Gastroesophageal sphincter (tissue), 4 donors: ENCODE data around the gene NR6A1. TPM values are rescaled to one million over a fixed set of nuclear protein-coding genes. Genes with fewer than 3 reads are reported as not detected.

Experiments used
- ATAC-seq: fragments of 150-250 bp; one replicate; pipeline ENCODE4 v1.9.1; 2016; ENCODE audit warnings: mild to moderate bottlenecking, moderate library complexity
- H3K27ac ChIP-seq, 4 donors: fragments of 200-600 bp; sonication (generic) in 3 of 4; 1 replicate in 3 of 4; 2 replicates in 1 of 4; pipeline ENCODE4 v1.5.1; 2016 to 2019
- H3K27me3 ChIP-seq: fragments of 200-600 bp; sonication (generic); one replicate; pipeline ENCODE4 v1.5.1; 2019
- H3K36me3 ChIP-seq, 2 donors: fragments of 200-600 bp; sonication (generic); one replicate each; pipeline ENCODE4 v1.5.1; 2019; ENCODE audit warnings: control low read depth in 1 of 2
- H3K4me1 ChIP-seq, 3 donors: fragments of 200-600 bp; sonication (generic); 1 replicate in 2 of 3; 2 replicates in 1 of 3; pipeline ENCODE4 v1.5.1; 2016 to 2019; ENCODE audit warnings: control low read depth in 2 of 3
- H3K4me3 ChIP-seq, 2 donors: fragments of 200-600 bp; sonication (generic); one replicate each; pipeline ENCODE4 v1.5.1; 2019; ENCODE audit warnings: mild to moderate bottlenecking in 1 of 2, moderate library complexity in 1 of 2
- H3K9me3 ChIP-seq, 3 donors: fragments of 200-600 bp; sonication (generic); one replicate each; pipeline ENCODE4 v1.5.1; 2017 to 2019; ENCODE audit warnings: control low read depth in 2 of 3
- EP300 ChIP-seq: sonication (generic); formaldehyde crosslinking; IDR thresholded peaks from one replicate; pipeline ENCODE4 v1.6.1; 2017; ENCODE audit warnings: antibody characterized with exemption, mild to moderate bottlenecking
- POLR2A ChIP-seq, 2 donors: fragments of 450-650 bp; IDR thresholded peaks; one replicate each; pipeline ENCODE4 v1.6.1; 2017; ENCODE audit warnings: antibody characterized with exemption in 2 of 2, mild to moderate bottlenecking in 2 of 2, moderate library complexity in 1 of 2
- POLR2AphosphoS5 ChIP-seq: sonication (generic); formaldehyde crosslinking; IDR thresholded peaks from one replicate; pipeline ENCODE4 v1.6.1; 2017; ENCODE audit warnings: antibody characterized with exemption
- WGBS, 2 donors: methylation state at CpG; one replicate each; pipeline ENCODE4 v1.1.5; 2018; ENCODE audit warnings: low coverage in 1 of 2; 5-methylcytosine and 5-hydroxymethylcytosine counted together
- total RNA-seq, 4 donors: library from RNA; depleted of rRNA; stranded (reverse); fragments of >200 nt; gene quantifications; one replicate each; pipeline ENCODE4 v1.1.0, GENCODE V29; 2016
- TF ChIP-seq, protein P1 (sequence below), 4 experiments: fragments of 200-600 bp in 2 of 4; fragments of 450-650 bp in 2 of 4; sonication (generic) in 1 of 4; IDR thresholded peaks; one replicate each; pipeline ENCODE4 v1.5.1; 2017 to 2019; ENCODE audit warnings: antibody characterized with exemption in 4 of 4, mild to moderate bottlenecking in 2 of 4, moderate library complexity in 2 of 4

Gene NR6A1
- total RNA-seq, 4 donors from 2014 or later: 0.16 to 4.4 (median 0.62) TPM

DNA sequence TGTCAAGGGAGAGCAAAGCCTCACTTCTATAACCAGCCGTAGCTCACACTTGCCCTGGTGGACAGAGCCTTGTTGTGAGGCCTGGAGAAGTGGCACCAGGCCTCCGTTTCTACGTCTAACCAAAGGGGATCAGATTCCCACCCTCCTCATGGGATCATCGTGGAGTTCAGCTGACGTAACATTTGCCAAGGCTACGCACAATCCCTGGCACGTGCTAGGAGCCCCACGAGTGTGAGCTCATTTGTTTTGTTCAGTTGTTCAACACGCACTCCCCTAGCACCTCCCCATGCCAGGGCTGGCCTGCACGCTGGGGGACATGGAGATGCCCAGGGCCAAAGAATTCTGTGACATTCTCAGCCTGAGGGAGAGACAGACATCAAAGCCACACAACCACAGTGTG is 297.8 kb downstream of the NR6A1 start:
- 62 to 100% methylated on average over 1 to 4 of the region's 10 CpGs for WGBS, 2 donors
- Histone ChIP-seq H3K4me3 (no peak overlapping the region), H3K4me1 (peaks cover 0 to 14% (median 6%) of the 10 kb centered on the region in 3 donors), H3K27me3 (peaks cover 79% of the 10 kb centered on the region), H3K36me3 (no peaks in the 10 kb centered on the region), H3K9me3 (no peaks in the 10 kb centered on the region), H3K27ac (no peak overlapping the region)
- TF ChIP-seq, protein P1, sequence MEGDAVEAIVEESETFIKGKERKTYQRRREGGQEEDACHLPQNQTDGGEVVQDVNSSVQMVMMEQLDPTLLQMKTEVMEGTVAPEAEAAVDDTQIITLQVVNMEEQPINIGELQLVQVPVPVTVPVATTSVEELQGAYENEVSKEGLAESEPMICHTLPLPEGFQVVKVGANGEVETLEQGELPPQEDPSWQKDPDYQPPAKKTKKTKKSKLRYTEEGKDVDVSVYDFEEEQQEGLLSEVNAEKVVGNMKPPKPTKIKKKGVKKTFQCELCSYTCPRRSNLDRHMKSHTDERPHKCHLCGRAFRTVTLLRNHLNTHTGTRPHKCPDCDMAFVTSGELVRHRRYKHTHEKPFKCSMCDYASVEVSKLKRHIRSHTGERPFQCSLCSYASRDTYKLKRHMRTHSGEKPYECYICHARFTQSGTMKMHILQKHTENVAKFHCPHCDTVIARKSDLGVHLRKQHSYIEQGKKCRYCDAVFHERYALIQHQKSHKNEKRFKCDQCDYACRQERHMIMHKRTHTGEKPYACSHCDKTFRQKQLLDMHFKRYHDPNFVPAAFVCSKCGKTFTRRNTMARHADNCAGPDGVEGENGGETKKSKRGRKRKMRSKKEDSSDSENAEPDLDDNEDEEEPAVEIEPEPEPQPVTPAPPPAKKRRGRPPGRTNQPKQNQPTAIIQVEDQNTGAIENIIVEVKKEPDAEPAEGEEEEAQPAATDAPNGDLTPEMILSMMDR (IDR thresholded peaks at IDR 0.05): no peak
- no peak for TF ChIP-seq POLR2A (IDR thresholded peaks at IDR 0.05)
- no peak for TF ChIP-seq EP300
- no peak for TF ChIP-seq POLR2AphosphoS5
- ATAC-seq: no peak

GRCh38 chr9:124472770-124473169 is 298.3 kb downstream of the NR6A1 start:
- WGBS, 2 donors: 52 to 96% methylated on average over 4 to 6 of the region's 7 CpGs
- no peaks in the 10 kb centered on the region for H3K9me3 ChIP-seq
- ATAC-seq: no peak
- no peak overlapping the region for H3K4me3 ChIP-seq
- H3K36me3 ChIP-seq: no peaks in the 10 kb centered on the region
- peaks cover 0 to 9% (median 3%) of the 10 kb centered on the region in 3 donors for H3K4me1 ChIP-seq
- no peak overlapping the region for H3K27ac ChIP-seq
- TF ChIP-seq, protein P1 (IDR thresholded peaks at IDR 0.05): no peak
- TF ChIP-seq POLR2AphosphoS5: no peak
- no peak for TF ChIP-seq EP300
- no peak for TF ChIP-seq POLR2A (IDR thresholded peaks at IDR 0.05)
- peaks cover 79% of the 10 kb centered on the region for H3K27me3 ChIP-seq

DNA sequence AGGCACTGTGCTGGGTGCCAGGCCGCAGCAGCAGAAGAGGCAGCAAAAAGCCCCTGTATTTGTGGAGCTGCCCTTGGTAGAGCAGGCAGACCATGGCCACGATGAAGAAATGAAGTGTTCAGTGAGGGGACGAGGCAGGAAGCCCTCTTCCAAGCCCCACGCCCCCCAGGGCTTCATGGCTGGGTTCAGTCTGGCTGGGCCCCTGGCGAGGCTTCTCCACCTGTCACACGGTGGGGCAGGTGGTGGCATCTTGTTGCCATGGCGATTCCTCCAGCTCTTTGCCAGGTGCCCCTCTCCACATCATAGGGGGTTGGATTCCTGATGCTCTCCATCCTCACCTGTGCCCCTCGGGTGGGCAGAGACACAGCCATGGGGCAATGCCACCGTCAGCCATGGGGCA is 299.4 kb downstream of the NR6A1 start:
- Histone ChIP-seq H3K4me1 (no peaks in the 10 kb centered on the region), H3K27ac (no peak overlapping the region), H3K36me3 (no peaks in the 10 kb centered on the region), H3K9me3 (no peaks in the 10 kb centered on the region), H3K27me3 (peaks cover 79% of the 10 kb centered on the region), H3K4me3 (no peak overlapping the region)
- WGBS, 2 donors: 73% methylated on average over 5 of the region's 9 CpGs; no CpG with 5 or more reads in 1 of the 2 donors
- no peak for ATAC-seq
- no peak for TF ChIP-seq POLR2AphosphoS5
- TF ChIP-seq EP300: no peak
- TF ChIP-seq, protein P1 (IDR thresholded peaks at IDR 0.05): no peak
- TF ChIP-seq POLR2A (IDR thresholded peaks at IDR 0.05): no peak

DNA sequence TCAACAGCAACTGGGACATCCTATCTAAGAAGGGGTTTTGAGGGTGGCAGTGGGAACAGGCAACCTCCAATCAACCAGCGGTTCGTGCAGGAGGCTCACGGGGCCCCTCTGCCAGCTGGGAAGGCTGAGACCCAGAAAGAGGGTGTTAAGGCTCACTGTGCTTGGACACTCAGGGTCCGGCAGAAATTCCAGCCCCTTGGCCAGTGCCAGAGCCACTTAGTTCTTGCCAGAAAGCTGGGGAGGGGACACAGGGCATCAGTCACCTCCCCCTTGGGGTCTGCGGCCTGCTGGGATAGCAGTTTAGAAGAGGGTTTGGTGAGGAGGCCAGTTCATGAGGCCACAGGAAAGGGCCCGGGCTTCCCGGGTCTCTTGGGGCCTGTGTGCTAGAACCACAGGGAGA is 300.4 kb downstream of the NR6A1 start:
- no peaks in the 10 kb centered on the region for H3K4me1 ChIP-seq
- no peaks in the 10 kb centered on the region for H3K36me3 ChIP-seq
- H3K27me3 ChIP-seq: peaks cover 79% of the 10 kb centered on the region
- no peaks in the 10 kb centered on the region for H3K9me3 ChIP-seq
- WGBS, 2 donors: 77 to 100% methylated on average over 1 to 4 of the region's 7 CpGs
- no peak for ATAC-seq
- H3K4me3 ChIP-seq: no peak overlapping the region
- no peak overlapping the region for H3K27ac ChIP-seq
- TF ChIP-seq, protein P1 (IDR thresholded peaks at IDR 0.05): no peak
- no peak for TF ChIP-seq POLR2A (IDR thresholded peaks at IDR 0.05)
- TF ChIP-seq POLR2AphosphoS5: no peak
- TF ChIP-seq EP300: no peak

DNA sequence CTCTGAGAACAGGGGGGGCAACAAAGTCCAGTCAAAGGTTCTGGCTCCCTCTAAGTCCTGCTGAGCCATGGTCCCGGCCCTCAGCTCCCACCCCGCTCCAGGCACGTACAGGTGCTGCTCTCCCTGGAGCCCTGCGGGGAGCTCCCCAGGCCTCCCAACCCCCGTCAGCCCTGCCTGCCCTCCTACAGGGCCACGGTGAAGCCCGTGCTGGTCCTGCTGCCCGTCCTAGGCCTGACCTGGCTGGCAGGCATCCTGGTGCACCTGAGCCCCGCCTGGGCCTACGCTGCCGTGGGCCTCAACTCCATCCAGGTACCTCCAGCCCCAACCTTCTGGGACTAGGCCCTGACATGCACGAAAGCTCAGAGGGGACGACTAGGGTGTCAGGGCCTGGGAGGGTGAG is 300.8 kb downstream of the NR6A1 start:
- H3K4me1 ChIP-seq: no peaks in the 10 kb centered on the region
- no peak for ATAC-seq
- H3K36me3 ChIP-seq: no peaks in the 10 kb centered on the region
- no peak overlapping the region for H3K27ac ChIP-seq
- H3K27me3 ChIP-seq: peaks cover 78% of the 10 kb centered on the region
- H3K9me3 ChIP-seq: no peaks in the 10 kb centered on the region
- TF ChIP-seq EP300: no peak
- no peak overlapping the region for H3K4me3 ChIP-seq
- 57% methylated on average over 1 of the region's 13 CpGs; no CpG with 5 or more reads in 1 of the 2 donors for WGBS, 2 donors
